Measurements from ENCODE around the gene TMEM272. TPM values are rescaled to one million over a fixed set of nuclear protein-coding genes. Genes with fewer than 3 reads are reported as not detected.

Gene TMEM272
- total and polyA plus RNA-seq, 12 donors: 0.09 to 2.7 (median 0.56) TPM

DNA sequence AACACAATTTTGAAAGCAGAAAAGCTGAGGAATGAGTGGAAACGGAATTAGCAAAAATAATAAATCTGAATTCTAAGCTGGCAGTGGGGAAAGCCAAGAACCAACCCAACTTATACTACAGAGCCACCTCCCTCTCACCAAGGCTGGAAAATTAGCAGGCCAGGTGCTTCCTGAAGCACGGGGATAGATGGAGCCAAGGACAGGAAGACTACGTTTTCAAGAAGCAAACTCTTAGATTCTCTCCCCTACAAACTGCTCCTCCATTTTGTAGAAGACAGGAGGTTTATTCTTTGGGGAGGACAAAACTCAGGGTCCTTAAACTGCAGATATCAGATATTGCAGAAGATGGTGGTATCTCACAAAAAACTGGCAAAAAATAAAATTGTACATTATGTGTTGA lies 25.6 kb upstream of the TMEM272 start:
- H3K4me1 ChIP-seq: peaks cover 0 to 6% (median 0%) of the 10 kb centered on the region in 9 donors
- no peak overlapping the region for H3K4me3 ChIP-seq
- intact Hi-C loops (cut with DNase I): no loop called here
- no peaks in the 10 kb centered on the region for H3K9me3 ChIP-seq
- H3K27me3 ChIP-seq: no peaks in the 10 kb centered on the region
- WGBS, 2 donors: 61 to 72% methylated on average over 3 of the region's 3 CpGs
- no peaks in the 10 kb centered on the region for H3K36me3 ChIP-seq
- TF ChIP-seq CTCF (IDR thresholded peaks at IDR 0.05): no peak
- ATAC-seq (no peak), DNase-seq (no peak)
- H3K27ac ChIP-seq: no peak overlapping the region

GRCh38 chr13:51869916-51870315 lies 24.9 kb upstream of the TMEM272 start:
- intact Hi-C loops (cut with DNase I): no loop called here
- no peak for TF ChIP-seq CTCF (IDR thresholded peaks at IDR 0.05)
- Histone ChIP-seq H3K36me3 (no peaks in the 10 kb centered on the region), H3K27me3 (no peaks in the 10 kb centered on the region), H3K9me3 (no peaks in the 10 kb centered on the region), H3K27ac (no peak overlapping the region), H3K4me3 (no peak overlapping the region), H3K4me1 (peaks cover 0 to 6% (median 0%) of the 10 kb centered on the region in 9 donors)
- DNase-seq (no peak), ATAC-seq (no peak)
- 89 to 93% methylated on average over 6 of the region's 6 CpGs for WGBS, 2 donors

DNA sequence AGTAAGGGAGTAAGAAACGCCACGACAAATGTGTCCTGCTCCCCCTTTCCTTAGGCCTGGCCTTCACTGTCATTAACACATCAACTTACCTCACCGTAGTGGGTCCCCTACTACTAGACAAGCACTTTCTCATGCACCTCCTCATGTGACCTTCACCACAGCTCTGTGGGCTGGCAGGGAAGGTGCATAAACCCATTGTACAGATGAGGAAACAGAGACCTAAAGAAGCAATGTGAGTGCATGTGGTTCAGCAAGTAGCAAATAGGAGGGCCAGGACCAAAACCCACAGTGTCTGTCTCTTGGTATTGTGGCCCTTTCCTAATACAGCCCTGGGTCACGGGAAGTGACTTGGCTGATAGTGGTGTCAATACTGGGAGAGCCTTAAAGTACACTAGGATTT lies 22.1 kb upstream of the TMEM272 start:
- Histone ChIP-seq H3K9me3 (no peaks in the 10 kb centered on the region), H3K27me3 (no peaks in the 10 kb centered on the region), H3K4me3 (no peak overlapping the region), H3K36me3 (no peaks in the 10 kb centered on the region), H3K27ac (no peak overlapping the region), H3K4me1 (peaks cover 0 to 6% (median 0%) of the 10 kb centered on the region in 9 donors)
- intact Hi-C loops (cut with DNase I): no loop called here
- 94 to 95% methylated on average over 4 of the region's 4 CpGs for WGBS, 2 donors
- ATAC-seq: no peak
- TF ChIP-seq CTCF (IDR thresholded peaks at IDR 0.05): no peak
- no peak for DNase-seq

- H3K27me3 ChIP-seq: no peaks in the 10 kb centered on the region
- no peaks in the 10 kb centered on the region for H3K36me3 ChIP-seq
- intact Hi-C loops (cut with DNase I): no loop called here
- H3K9me3 ChIP-seq: no peaks in the 10 kb centered on the region
- DNase-seq (no peak), ATAC-seq (no peak)
- no peak for TF ChIP-seq CTCF (IDR thresholded peaks at IDR 0.05)
- no peak overlapping the region for H3K27ac ChIP-seq
- WGBS, 2 donors: 74 to 83% methylated on average over 7 of the region's 7 CpGs
- no peak overlapping the region for H3K4me3 ChIP-seq
- no peaks in the 10 kb centered on the region for H3K4me1 ChIP-seq
Measured at GRCh38 chr13:51865838-51866237, 20.9 kb upstream of the TMEM272 start.

DNA sequence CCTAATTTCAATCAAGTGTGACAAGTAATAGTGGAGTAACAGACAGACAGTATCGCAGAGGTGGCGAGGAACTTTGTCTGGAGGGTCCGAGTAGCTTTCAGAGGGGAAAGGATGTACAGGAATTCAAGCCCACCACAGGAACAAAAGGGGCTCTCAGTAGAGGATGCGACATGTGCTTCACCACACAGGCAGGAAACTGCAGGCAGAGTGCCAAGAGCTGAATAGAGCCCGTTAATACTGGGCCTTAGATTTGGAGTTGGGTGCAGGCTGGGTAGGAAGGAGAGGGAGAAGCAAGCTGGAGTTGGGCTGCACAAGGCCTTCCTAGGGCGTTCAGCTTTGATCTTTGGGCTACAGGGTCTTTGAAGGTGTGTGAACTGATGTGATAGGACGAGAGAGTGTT lies 18.0 kb upstream of the TMEM272 start:
- TF ChIP-seq CTCF (IDR thresholded peaks at IDR 0.05): no peak
- Histone ChIP-seq H3K4me3 (no peak overlapping the region), H3K27ac (no peak overlapping the region), H3K9me3 (no peaks in the 10 kb centered on the region), H3K36me3 (no peaks in the 10 kb centered on the region), H3K27me3 (no peaks in the 10 kb centered on the region), H3K4me1 (no peaks in the 10 kb centered on the region)
- DNase-seq (no peak), ATAC-seq (no peak)
- 65 to 69% methylated on average over 7 of the region's 7 CpGs for WGBS, 2 donors
- intact Hi-C loops (cut with DNase I): no loop called here
